PFSK-1 (cell line): Measurements from ENCODE around the gene OSGEP.

ENCODE experiments used
- POLR2AphosphoS5 ChIP-seq: IDR thresholded peaks from 2 replicates; pipeline ENCODE4 v1.6.1; 2012; ENCODE audit warnings: low read depth, mild to moderate bottlenecking, control low read depth, low read length, moderate library complexity
- SIN3A ChIP-seq: IDR thresholded peaks from 2 replicates; pipeline ENCODE4 v1.6.1; 2012; ENCODE audit warnings: mild to moderate bottlenecking, low read length, moderate library complexity, borderline replicate concordance; ENCODE audit not compliant: insufficient read depth
- TAF1 ChIP-seq: IDR thresholded peaks from 2 replicates; pipeline ENCODE4 v1.6.1; 2012; ENCODE audit warnings: low read length, control low read depth, borderline replicate concordance; ENCODE audit not compliant: insufficient read depth

GRCh38 chr14:20492486-20492885, 37.9 kb upstream of the OSGEP start:
- TF ChIP-seq TAF1, result no peak
- no peak for TF ChIP-seq POLR2AphosphoS5
- no peak for TF ChIP-seq SIN3A
